BJ (cell line): ENCODE data around the gene TTC27. TPM values are rescaled to one million over a fixed set of nuclear protein-coding genes. Genes with fewer than 3 reads are reported as not detected.

Experiments used
- CTCF ChIA-PET: fragments of 350-600 bp; formaldehyde crosslinking; extraction: SDS; loops from one replicate; lab custom pipeline; 2021; ENCODE audit warnings: antibody characterized with exemption, inconsistent platforms; lab: Yijun Ruan, JAX
- POLR2A ChIA-PET: fragments of 300-600 bp; sonication (Branson Sonifier 250); formaldehyde crosslinking; extraction: SDS; loops from one replicate; lab custom pipeline; 2021; ENCODE audit warnings: antibody characterized with exemption; lab: Charles Lee
- DNase-seq: peaks from one replicate; pipeline ENCODE4 v3.0.0-alpha.2; 2011; ENCODE audit warnings: low read depth
- H3K27me3 ChIP-seq: 2 replicates; pipeline ENCODE4 v1.6.0; 2011; ENCODE audit warnings: low read length; ENCODE audit not compliant: control insufficient read depth, insufficient read depth
- H3K36me3 ChIP-seq: 2 replicates; pipeline ENCODE4 v1.5.1; 2011; ENCODE audit warnings: low read length; ENCODE audit not compliant: control insufficient read depth, insufficient read depth
- H3K4me3 ChIP-seq: 2 replicates; pipeline ENCODE4 v1.5.1; 2011; ENCODE audit warnings: low read depth, mild to moderate bottlenecking, control low read depth, low read length
- polyA plus RNA-seq: library from polyadenylated mRNA; depleted of rRNA; stranded (reverse); fragments of >200 nt; gene quantifications from 2 replicates; pipeline ENCODE4 v1.2.3, GENCODE V29; 2011
- TF ChIP-seq, protein P1 (sequence below): IDR thresholded peaks from 2 replicates; pipeline ENCODE4 v1.5.1; 2011; ENCODE audit warnings: low read depth, mild to moderate bottlenecking, control low read depth, inconsistent platforms, low read length, moderate library complexity; ENCODE audit not compliant: insufficient read depth

The TTC27 gene
- polyA plus RNA-seq, 1 experiment: 10.4 TPM

DNA sequence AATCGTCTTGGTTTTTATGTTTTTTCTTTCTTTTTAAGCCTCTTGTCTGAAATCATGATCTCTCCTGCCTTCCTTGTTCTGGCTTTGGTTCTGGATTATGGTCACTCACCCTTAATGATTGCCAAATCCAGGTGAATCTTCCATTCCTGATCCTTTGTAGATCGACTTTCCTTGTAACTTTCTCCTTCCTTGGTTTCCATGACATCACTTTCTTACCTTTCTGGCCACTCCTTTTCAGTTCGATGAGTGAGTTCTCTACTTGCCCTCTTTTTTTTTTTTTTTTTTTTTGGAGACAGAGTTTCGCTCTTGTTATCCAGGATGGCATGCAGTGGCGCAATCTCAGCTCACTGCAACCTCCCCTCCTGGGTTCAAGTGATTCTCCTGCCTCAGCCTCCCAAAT is 179.8 kb downstream of the TTC27 start:
- H3K36me3 ChIP-seq: 0 out of 2 replicates have a peak, but pooled peaks cover 2% of the 10 kb centered on the region
- no peaks in the 10 kb centered on the region for H3K27me3 ChIP-seq
- ChIA-PET POLR2A (no interaction called here), CTCF (no interaction called here)
- TF ChIP-seq, protein P1, sequence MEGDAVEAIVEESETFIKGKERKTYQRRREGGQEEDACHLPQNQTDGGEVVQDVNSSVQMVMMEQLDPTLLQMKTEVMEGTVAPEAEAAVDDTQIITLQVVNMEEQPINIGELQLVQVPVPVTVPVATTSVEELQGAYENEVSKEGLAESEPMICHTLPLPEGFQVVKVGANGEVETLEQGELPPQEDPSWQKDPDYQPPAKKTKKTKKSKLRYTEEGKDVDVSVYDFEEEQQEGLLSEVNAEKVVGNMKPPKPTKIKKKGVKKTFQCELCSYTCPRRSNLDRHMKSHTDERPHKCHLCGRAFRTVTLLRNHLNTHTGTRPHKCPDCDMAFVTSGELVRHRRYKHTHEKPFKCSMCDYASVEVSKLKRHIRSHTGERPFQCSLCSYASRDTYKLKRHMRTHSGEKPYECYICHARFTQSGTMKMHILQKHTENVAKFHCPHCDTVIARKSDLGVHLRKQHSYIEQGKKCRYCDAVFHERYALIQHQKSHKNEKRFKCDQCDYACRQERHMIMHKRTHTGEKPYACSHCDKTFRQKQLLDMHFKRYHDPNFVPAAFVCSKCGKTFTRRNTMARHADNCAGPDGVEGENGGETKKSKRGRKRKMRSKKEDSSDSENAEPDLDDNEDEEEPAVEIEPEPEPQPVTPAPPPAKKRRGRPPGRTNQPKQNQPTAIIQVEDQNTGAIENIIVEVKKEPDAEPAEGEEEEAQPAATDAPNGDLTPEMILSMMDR: no peak
- no peak for DNase-seq
- H3K4me3 ChIP-seq: no peak overlapping the region

DNA sequence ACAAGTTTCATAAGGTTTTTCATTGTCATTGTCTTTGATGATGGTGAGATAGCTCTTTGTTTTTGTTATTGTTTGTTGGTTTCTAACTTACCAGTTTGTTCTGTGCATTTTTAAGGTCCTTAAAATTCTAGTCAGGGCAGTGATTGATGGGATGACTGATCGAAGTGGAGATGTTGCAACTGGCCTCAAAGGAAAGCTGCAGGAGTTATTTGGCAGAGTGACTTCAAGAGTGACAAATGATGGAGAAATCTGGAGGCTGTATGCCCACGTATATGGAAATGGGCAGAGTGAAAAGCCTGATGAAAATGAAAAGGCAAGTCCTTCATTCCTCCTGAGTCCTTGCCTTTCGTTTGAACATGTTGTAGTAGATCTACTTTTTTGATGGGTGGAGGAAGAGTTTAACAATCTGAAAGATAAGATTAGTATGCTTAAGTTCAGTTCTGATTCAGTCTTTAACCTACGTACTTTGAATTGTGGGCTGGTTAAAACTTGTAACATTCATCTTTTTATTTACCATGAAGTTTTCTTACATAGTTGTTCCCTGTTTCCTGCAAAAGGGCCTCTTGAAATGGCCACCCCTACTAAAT is 183.2 kb downstream of the TTC27 start:
- TF ChIP-seq, protein P1: no peak
- Histone ChIP-seq H3K36me3 (no peaks in the 10 kb centered on the region), H3K4me3 (no peak overlapping the region), H3K27me3 (no peaks in the 10 kb centered on the region)
- CTCF ChIA-PET: no interaction called here
- no peak for DNase-seq
- POLR2A ChIA-PET: no interaction called here

DNA sequence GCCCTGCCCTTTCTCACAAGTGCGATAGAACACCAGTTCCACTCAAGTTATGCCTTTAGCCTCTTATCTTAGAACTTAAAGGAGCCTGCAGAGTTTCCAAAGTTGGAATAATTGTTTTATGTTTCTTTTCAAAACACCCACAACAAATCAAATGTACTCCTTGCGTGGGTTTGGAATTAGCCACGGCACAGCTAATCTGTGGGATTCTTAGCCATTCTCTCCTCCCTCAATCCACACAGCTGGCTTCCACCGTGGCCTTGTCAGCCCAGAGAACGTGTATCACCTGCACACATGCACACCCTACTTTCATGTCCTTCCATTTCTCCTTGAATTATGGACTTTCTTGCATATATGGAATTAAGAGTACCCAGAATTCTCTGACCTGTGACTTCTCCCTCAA is 183.8 kb downstream of the TTC27 start:
- ChIA-PET POLR2A (no interaction called here), CTCF (no interaction called here)
- no peaks in the 10 kb centered on the region for H3K36me3 ChIP-seq
- TF ChIP-seq, protein P1: no peak
- no peaks in the 10 kb centered on the region for H3K27me3 ChIP-seq
- H3K4me3 ChIP-seq: no peak overlapping the region
- no peak for DNase-seq

DNA sequence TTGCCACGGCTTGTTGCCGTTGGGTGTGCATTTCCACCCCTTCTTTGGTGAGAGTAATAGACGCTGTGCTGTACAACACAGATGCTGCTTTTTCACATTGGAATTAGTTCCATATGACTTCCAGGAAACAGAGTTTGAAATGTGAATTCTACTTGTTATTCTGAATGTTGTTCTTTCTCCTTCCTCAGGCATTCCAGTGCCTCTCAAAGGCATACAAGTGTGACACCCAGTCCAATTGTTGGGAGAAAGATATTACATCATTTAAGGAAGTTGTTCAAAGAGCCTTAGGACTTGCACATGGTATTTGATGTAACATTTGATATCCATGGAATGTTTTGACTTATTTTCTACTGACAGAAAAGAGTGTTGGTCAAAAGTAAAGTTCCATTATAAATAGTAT is 184.5 kb downstream of the TTC27 start:
- TF ChIP-seq, protein P1: no peak
- peak; percentile 22 for DNase-seq
- Histone ChIP-seq H3K4me3 (no peak overlapping the region), H3K36me3 (no peaks in the 10 kb centered on the region), H3K27me3 (no peaks in the 10 kb centered on the region)
- ChIA-PET CTCF (no interaction called here), POLR2A (no interaction called here)

DNA sequence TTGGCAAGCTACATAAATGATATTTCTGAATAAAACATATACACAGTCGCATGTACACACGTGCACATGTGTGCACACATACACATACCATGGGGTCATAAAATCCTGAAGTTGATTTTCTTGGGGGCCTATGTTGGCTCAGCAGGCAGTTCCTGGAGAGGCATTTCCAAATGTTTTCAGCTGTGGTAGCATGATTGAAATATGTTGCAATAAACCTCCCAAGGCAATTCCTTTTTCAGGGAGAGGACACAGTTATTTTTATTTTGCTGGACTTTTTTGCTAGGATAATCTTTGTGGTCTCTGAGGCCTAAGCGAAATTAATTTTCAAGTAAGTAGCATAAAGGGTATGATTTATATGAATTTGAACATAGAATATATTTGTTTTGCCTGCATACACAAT is 192.2 kb downstream of the TTC27 start:
- TF ChIP-seq, protein P1: no peak
- no peaks in the 10 kb centered on the region for H3K36me3 ChIP-seq
- no peak overlapping the region for H3K4me3 ChIP-seq
- ChIA-PET POLR2A (no interaction called here), CTCF (interaction anchor here (0.9 kb wide), 1 partner anchor 12 kb away, joined by 3 read pairs; no protein-coding TSS in a partner anchor)
- no peaks in the 10 kb centered on the region for H3K27me3 ChIP-seq
- no peak for DNase-seq
